GM12891 (cell line): ENCODE results near the gene TRIM66.

ENCODE experiments used
- DNase-seq: peaks from one replicate; pipeline ENCODE4 v3.0.0; 2011; ENCODE audit warnings: low spot score; ENCODE audit not compliant: insufficient read length
- FAIRE-seq: peaks from 2 replicates; lab custom pipeline; 2011; peaks lifted over from hg19 to GRCh38; lab: Jason Lieb, UNC
- PAX5 ChIP-seq: IDR thresholded peaks from 2 replicates; pipeline ENCODE4 v1.6.1; 2011; ENCODE audit warnings: low read length, moderate library complexity, mild to moderate bottlenecking; ENCODE audit not compliant: insufficient read depth, severe bottlenecking
- POLR2A ChIP-seq: IDR thresholded peaks from 2 replicates; pipeline ENCODE4 v1.6.1; 2011; ENCODE audit warnings: low read depth, low read length, control low read depth
- POLR2AphosphoS5 ChIP-seq: IDR thresholded peaks from 2 replicates; pipeline ENCODE4 v1.6.1; 2011; ENCODE audit warnings: low read depth, low read length, control low read depth
- POU2F2 ChIP-seq: IDR thresholded peaks from 2 replicates; pipeline ENCODE4 v1.6.1; 2011; ENCODE audit warnings: low read depth, mild to moderate bottlenecking, control low read depth, low read length, moderate library complexity
- SPI1 ChIP-seq: IDR thresholded peaks from 2 replicates; pipeline ENCODE4 v1.6.1; 2011; ENCODE audit warnings: low read depth, low read length, control low read depth
- TAF1 ChIP-seq: IDR thresholded peaks from 2 replicates; pipeline ENCODE4 v1.6.1; 2011; ENCODE audit warnings: low read depth, low read length, control low read depth

Gene TRIM66

DNA sequence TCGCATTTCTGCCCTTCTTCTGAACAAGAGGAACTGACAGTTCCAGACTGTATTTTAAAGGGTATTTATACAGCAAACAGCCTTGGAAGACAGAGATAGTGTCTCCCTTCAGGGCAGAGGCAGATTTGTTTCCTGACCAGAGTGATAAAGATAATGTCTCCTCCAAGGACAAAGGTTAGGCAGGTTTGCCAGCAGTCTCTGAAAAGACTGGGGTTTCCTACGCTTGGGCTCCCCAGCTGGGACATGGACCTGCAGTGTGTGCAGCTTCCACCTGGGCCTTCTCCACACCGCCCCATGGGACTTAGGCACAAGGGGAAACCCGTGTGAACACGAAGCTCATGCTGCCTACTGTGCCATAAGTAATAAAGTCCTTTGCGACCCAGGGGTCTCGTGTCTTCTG, 42.2 kb upstream of the TRIM66 start:
- no peak for FAIRE-seq
- no peak for DNase-seq
- no peak for TF ChIP-seq POU2F2
- no peak for TF ChIP-seq POLR2A
- TF ChIP-seq TAF1 = no peak
- TF ChIP-seq SPI1 = no peak
- no peak for TF ChIP-seq POLR2AphosphoS5

DNA sequence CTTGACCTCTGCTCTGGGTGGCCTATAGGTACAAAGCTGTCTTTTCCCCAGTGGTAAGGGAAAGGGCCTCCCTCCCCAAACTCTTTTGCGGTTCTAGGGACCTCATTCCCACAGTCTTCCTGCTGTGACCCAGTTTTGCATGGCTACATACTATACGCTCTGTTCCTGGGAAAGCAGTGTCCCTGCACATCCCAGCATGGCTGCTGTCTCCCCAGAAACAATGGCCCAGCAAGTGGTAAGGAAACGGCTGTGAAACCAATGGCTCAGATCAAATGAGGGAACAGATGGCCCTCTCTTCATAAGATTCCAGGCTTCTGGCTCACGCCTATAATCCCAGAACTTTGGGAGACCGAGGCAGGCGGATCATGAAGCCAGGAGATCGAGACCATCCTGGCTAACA, 41.2 kb upstream of the TRIM66 start:
- TF ChIP-seq TAF1 (no peak), POLR2AphosphoS5 (no peak), POU2F2 (no peak), SPI1 (no peak), POLR2A (no peak), PAX5 (no peak)
- no peak for FAIRE-seq
- DNase-seq = no peak

- no peak for DNase-seq
- no peak for FAIRE-seq
- TF ChIP-seq SPI1 (no peak), POLR2AphosphoS5 (no peak), TAF1 (no peak), POU2F2 (no peak), PAX5 (no peak), POLR2A (no peak)
Observed at GRCh38 chr11:8722809-8723208, 40.3 kb upstream of the TRIM66 start.

DNA sequence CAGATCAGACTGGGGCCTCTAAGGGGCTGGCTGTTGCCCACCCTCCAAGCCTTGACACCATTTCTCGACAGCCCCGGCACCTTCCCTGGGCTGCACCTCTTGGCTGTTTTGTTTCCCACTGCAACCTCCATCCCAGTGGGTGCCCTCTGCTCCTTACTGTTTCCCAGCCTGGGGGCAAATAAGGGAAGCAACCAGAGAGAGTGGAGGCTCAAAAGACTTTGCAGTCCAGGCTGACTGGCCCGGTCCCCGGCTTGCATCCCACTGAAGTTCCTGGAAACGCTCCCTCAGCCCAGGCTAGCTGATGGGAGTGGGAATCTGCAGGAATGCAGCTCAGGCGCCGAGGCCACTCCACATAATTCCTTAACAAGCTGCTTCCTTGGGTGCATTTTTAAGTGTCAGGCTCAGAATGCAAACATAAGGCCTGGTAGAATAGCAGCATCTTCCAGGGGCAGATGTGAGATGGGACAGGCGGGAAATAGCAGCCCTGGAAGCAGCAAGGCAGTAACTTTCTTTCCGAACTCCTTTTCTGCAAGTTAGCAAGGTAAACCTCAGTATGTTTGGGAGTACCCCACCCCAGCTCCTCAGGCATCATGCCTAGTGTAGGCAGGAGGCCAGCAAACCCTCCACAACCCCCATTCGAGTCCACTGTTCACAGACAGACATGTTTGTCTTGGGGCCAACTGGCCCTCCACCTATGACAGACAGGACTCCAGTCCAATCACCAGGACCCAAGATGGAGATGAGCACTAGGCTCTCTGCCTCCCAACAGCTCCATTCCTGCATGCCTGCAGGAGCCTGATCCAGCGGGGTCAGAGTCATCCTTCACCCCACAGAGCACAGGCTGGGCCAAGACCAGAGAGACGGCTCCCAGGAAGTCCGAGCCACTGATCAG, 39.4 kb upstream of the TRIM66 start:
- FAIRE-seq (no peak), DNase-seq (no peak)
- TF ChIP-seq TAF1 = no peak
- TF ChIP-seq PAX5 = no peak
- no peak for TF ChIP-seq POLR2A
- no peak for TF ChIP-seq SPI1

DNA sequence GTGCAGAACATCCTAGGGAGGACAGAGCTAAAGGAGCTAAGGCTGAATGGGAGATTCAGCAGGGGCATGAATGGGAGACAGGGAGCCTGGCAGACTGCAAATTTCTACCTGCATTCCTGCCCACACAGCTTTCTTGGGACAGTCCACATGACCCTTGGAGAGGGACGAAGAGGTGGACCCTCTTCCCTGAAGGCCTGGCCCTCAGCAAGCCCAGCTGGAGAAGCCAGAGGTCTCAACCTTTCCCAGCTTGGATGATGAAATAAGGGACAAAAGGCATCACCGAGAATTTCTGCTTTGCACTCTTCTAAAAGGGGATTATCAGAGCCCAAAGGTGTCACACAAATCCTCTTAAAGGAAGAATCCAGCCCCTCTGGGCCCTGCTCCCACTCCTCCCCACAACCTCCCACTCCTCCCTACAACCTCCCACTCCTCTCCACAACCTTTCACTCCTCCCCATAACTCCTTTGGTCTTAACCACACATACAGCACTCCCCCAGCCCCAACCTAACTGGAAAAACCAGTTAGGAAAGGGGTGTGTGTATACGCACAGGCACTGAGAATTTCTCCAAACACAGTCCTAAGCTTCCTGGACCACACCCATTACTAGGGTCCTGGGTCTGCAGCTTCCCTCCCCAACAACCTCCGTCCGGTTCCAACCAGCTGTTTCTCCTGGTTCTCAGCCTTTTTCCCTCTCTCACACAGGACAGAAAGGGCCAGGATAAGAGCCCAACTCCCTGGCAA, 38.6 kb upstream of the TRIM66 start:
- FAIRE-seq (no peak), DNase-seq (no peak)
- TF ChIP-seq POLR2AphosphoS5 (no peak), POLR2A (no peak), POU2F2 (no peak), PAX5 (no peak), SPI1 (no peak), TAF1 (no peak)

- TF ChIP-seq SPI1 (no peak), POLR2AphosphoS5 (no peak), POLR2A (no peak), POU2F2 (no peak), PAX5 (no peak), TAF1 (no peak)
- no peak for DNase-seq
- FAIRE-seq = no peak
Observed at GRCh38 chr11:8720352-8720751, 37.9 kb upstream of the TRIM66 start.

GRCh38 chr11:8719721-8720120, 37.3 kb upstream of the TRIM66 start:
- TF ChIP-seq POLR2AphosphoS5 (no peak), POU2F2 (no peak), POLR2A (no peak), TAF1 (no peak), SPI1 (no peak), PAX5 (no peak)
- FAIRE-seq (no peak), DNase-seq (no peak)

DNA sequence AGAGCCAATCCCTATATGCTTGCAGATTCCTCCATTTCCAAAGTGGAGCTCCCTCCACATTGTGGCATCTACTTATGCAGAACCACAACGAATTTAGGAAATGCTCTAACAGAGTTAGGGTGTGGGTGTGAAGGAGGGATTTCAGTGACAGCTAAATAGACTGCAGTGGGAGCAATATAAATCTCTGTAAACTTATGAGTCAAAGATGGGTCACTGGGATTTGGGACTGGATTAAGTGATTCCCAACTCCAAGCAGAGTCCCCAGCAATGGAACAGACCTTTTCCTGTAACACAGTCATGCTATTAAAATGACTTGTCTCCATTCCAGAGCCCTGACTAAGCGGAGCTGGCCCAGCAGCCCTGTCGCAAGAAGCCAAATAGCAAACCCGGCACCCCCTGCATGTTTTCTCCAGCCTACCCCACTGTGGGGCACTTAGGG, 36.8 kb upstream of the TRIM66 start:
- FAIRE-seq = no peak

GRCh38 chr11:8717876-8718753, 35.6 kb upstream of the TRIM66 start:
- FAIRE-seq (peak; percentile 90), DNase-seq (peak; percentile 43)
- no peak for TF ChIP-seq POLR2AphosphoS5
- peak; percentile 80 for TF ChIP-seq SPI1
- no peak for TF ChIP-seq POLR2A

More for the DNA sequence above, 36.8 kb upstream of the TRIM66 start:
- TF ChIP-seq PAX5 (no peak), POLR2A (no peak), SPI1 (no peak), POU2F2 (no peak), POLR2AphosphoS5 (no peak), TAF1 (no peak)
- DNase-seq = no peak

DNA sequence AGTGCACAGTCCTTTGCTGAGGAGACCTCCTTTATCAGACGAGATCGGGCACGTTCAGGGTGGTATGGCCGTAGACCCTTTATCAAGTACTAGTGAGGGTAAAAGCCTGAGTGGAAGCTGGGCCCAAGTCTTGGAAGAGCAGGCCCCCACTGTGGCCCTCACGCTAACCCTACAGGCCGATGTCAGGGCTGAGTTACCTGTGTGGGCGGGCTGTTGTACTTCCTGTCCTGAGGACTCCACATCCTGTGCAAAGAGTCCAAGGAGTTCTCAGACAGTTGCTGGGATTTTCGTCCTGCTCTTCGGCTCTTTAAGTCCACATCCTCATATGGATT, 35.0 kb upstream of the TRIM66 start:
- DNase-seq = no peak
- TF ChIP-seq POLR2AphosphoS5 = no peak
- no peak for TF ChIP-seq SPI1
- no peak for TF ChIP-seq POLR2A
- no peak for TF ChIP-seq TAF1
- no peak for TF ChIP-seq PAX5
- no peak for TF ChIP-seq POU2F2
- peak; percentile 62 for FAIRE-seq
